Measurements from ENCODE around the gene VAMP2.

VAMP2 gene

DNA sequence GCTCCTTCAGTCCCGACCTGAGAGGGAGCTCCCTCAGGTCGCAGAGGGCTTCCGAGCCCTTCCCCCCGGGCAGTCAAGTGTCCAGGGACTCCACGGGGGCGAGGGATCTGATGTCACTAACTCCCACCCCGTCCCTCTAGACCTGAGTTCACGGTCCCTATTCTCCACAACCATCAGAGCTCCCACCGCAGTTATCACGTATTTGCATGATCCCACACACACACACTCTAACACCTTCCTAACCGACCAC lies 6.8 kb downstream of the VAMP2 start:
- DNase-seq (ENCODE audit: low read depth in 2 of 3, low spot score in 2 of 3), result no peak

- DNase-seq (ENCODE audit: low read depth in 2 of 3, low spot score in 2 of 3), result no peak
These were observed 7.3 kb downstream of the VAMP2 start for GRCh38 chr17:8155231-8155995.

DNA sequence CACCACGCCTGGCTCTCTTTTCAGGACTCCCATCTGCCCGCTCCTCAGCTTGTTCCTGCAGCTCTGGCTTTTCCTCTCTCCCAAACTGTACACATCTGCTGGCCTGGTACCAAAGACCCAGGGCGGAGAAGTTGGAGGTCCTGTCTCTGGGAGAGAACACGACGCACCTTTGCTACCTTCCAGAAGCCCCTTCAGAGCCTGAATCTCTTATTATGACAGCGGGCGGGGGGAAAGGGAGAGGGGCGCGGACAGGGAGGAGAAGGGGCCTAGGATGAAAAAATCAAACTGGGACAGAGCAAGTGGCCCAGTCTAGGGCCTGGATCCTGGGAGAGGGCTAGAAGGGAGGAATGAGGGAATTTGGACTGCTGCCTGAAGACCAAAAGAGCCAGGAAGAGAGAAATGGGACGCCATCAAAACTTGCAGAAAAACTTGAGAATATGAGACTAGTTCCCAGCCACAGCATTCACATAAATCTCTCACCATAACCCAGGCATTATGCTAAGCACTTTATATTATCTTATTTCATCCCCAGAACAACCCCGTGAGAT lies 8.1 kb downstream of the VAMP2 start:
- no peak for DNase-seq (ENCODE audit: low read depth in 2 of 3, low spot score in 2 of 3)

DNA sequence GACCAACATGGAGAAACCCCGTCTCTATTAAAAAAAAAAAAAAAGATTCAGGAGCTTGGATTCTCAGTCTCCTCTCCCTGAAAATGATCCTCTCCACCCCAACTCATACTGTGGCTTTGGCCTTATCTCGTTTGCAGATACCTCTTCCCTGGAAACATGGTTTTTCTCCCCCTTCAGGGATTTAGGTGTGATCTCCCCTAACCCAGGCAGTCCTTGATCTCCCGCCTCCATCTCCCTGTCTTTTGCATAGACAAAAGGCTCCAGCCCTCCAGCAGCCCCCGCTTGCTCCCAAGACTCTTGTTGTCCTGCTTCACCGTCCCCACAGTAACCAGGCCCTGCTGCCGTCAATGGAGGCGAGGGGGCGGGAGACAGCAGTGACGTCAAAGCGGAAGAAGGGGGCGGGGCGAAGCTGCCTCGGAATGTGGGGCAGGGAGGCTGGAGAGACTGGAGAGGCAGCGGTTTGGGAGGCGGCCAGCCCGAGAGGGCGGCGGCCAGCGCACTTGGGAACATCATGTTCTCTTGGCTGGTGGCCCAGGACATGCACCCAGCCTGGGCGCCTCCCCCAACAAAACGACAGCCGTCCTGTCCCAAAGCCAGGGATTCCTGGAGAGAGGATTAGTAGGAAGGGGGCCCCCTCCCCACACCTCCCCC lies 8.7 kb downstream of the VAMP2 start:
- DNase-seq (ENCODE audit: low read depth in 2 of 3, low spot score in 2 of 3), result peak in 2 of 3 experiments; percentile 85 to 86

- no peak for DNase-seq (ENCODE audit: low read depth in 2 of 3, low spot score in 2 of 3)
These were observed 9.2 kb downstream of the VAMP2 start for GRCh38 chr17:8153525-8153956.

GRCh38 chr17:8153031-8153451 lies 9.7 kb downstream of the VAMP2 start:
- no peak for DNase-seq (ENCODE audit: low read depth in 2 of 3, low spot score in 2 of 3)

GRCh38 chr17:8152112-8152775 lies 10.5 kb downstream of the VAMP2 start, which contains the start of gene PER1:
PER1 (minus strand) TSS chr17:8152404; CDS start chr17:8150706, 1,698 bp downstream.
- DNase-seq (ENCODE audit: low read depth in 2 of 3, low spot score in 2 of 3), result peak; percentile 61 to 85 (median 73)

GRCh38 chr17:8151641-8152111 lies 11.1 kb downstream of the VAMP2 start:
- DNase-seq (ENCODE audit: low read depth in 2 of 3, low spot score in 2 of 3), result no peak

DNA sequence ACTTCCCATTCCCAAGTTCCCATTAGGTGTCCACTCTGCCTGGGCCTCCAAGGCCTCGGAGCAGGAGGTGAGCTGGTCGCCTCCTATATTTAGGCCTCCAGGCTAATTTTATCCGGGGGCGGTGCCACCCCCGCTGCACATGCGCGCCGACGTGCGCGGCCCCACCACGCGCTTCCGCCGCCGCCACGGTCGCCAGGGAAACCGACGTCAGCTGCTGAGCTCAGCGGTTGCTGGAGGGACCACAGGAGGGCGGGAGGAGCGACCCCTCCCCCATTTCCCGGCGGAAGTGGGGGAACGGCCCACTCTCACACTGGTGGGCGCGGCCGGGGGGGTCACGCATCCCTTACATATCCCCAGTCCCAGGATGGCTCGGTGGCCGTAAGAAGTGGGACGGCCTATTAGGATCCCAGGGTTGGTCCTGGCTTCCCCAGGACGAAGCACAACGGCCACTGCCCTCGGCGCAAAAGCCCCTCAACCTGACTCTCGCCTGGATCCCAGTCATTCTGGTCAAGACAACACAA lies 11.6 kb downstream of the VAMP2 start:
- DNase-seq (ENCODE audit: low read depth in 2 of 3, low spot score in 2 of 3), result peak; percentile 58 to 80 (median 74)

DNA sequence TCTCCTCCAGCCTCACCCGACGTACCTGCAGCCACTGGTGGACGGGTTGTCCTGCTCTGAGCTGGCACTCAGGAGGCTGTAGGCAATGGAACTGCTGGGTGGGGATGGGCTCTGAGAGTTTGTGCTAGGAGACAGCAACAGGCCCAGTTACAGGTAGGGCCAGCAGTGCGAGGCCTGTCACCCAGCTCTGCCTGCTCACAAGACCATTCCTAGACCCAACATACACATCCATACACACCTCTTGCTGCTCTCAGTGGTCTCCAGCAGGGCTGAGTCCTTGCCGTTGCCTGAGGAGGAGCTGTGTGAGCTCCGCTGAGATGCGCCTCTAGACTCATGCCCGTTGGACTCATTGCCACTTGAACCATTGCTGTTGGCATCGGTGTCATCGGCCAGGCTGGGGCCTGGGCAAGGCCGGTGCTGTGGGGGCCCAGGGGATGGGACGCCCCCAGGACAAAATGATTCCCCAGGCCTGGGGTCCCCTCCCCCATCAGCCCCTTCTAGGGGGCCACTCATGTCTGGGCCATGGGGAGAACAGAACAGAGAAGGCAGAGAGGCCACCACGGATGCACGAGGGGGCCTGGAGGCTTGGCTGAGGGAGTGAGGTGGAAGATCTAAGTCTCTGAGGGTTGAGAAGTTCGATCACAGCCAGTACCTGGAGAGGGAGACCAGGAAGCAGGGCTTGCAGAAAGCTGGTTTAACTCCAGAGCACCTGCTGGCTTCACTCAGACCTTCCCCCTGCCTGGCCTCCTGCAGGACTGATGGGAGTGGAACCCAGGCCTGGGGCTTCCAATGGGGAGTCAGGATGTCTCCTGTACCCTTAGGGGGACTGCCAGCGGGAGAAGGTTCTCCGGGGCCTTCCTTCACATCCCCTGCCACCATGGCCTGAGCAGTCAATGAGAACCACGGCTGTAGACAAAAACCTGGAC lies 12.3 kb downstream of the VAMP2 start:
- no peak for DNase-seq (ENCODE audit: low read depth in 2 of 3, low spot score in 2 of 3)

- no peak for DNase-seq (ENCODE audit: low read depth in 2 of 3, low spot score in 2 of 3)
These were observed 13.1 kb downstream of the VAMP2 start for GRCh38 chr17:8149419-8150193.

- DNase-seq (ENCODE audit: low read depth in 2 of 3, low spot score in 2 of 3), result no peak
These were observed 14.2 kb downstream of the VAMP2 start for GRCh38 chr17:8148560-8148959.

GRCh38 chr17:8147805-8148404 lies 14.8 kb downstream of the VAMP2 start:
- DNase-seq (ENCODE audit: low read depth in 2 of 3, low spot score in 2 of 3), result no peak

- DNase-seq (ENCODE audit: low read depth in 2 of 3, low spot score in 2 of 3), result no peak
These were observed 15.5 kb downstream of the VAMP2 start for GRCh38 chr17:8147141-8147804.

- no peak for DNase-seq (ENCODE audit: low read depth in 2 of 3, low spot score in 2 of 3)
These were observed 16.2 kb downstream of the VAMP2 start for GRCh38 chr17:8146381-8147140.

DNA sequence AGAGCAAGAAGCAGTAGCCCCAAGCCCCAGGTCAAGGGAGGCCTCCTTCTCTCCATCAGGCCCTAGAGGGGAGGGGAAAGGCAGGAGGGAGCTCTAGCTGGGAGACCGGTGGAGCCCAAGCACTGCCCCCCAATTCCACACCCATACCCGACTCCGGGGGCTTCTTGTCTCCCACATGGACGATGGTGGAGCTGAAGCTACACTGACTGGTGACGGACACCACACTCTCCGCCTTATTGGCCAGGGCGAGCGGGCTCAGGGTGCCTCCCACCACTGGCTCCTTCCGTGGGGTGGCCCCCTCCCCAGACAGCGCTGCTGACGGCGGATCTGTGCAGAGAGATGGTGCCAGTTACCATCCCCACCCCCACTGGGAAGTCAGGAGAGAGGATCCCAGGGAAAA lies 16.9 kb downstream of the VAMP2 start:
- no peak for DNase-seq (ENCODE audit: low read depth in 2 of 3, low spot score in 2 of 3)

GRCh38 chr17:8144401-8145231 lies 18.1 kb downstream of the VAMP2 start:
- DNase-seq (ENCODE audit: low read depth in 2 of 3, low spot score in 2 of 3), result no peak
